IPS-20b (cell line): ENCODE results near the gene SLC45A2.
A peak's percentile ranks its signal among the peaks of the same experiment; 100 is the strongest.
"Not testable (repeated sequence)": the region's sequence is repeated elsewhere in the genome, so short reads cannot be mapped to it uniquely, and the experiment has no call there.

Experiments used
- H3K27ac ChIP-seq: one replicate; pipeline ENCODE4 v1.5.1; 2013; ENCODE audit warnings: low read length
- H3K27me3 ChIP-seq: 2 replicates; pipeline ENCODE4 v1.6.1; 2013; ENCODE audit warnings: mild to moderate bottlenecking, low read length, inconsistent platforms; ENCODE audit not compliant: insufficient read depth
- H3K36me3 ChIP-seq: 2 replicates; pipeline ENCODE4 v1.6.1; 2013; ENCODE audit warnings: low read depth, mild to moderate bottlenecking, inconsistent platforms, low read length, moderate library complexity; ENCODE audit not compliant: insufficient read depth
- H3K4me1 ChIP-seq: 2 replicates; pipeline ENCODE4 v1.6.1; 2013; ENCODE audit warnings: mild to moderate bottlenecking, control low read depth, inconsistent platforms, low read length, moderate library complexity; ENCODE audit not compliant: insufficient read depth
- H3K4me3 ChIP-seq: 2 replicates; pipeline ENCODE4 v1.5.1; 2013; ENCODE audit warnings: mild to moderate bottlenecking, low read length, inconsistent platforms
- H3K9ac ChIP-seq: 2 replicates; pipeline ENCODE4 v1.6.1; 2013; ENCODE audit warnings: low read depth, mild to moderate bottlenecking, inconsistent platforms, low read length, moderate library complexity
- H3K9me3 ChIP-seq: 2 replicates; pipeline ENCODE4 v1.6.1; 2013; ENCODE audit warnings: mild to moderate bottlenecking, low read depth, low read length, inconsistent platforms; ENCODE audit not compliant: insufficient read depth

SLC45A2 gene

DNA sequence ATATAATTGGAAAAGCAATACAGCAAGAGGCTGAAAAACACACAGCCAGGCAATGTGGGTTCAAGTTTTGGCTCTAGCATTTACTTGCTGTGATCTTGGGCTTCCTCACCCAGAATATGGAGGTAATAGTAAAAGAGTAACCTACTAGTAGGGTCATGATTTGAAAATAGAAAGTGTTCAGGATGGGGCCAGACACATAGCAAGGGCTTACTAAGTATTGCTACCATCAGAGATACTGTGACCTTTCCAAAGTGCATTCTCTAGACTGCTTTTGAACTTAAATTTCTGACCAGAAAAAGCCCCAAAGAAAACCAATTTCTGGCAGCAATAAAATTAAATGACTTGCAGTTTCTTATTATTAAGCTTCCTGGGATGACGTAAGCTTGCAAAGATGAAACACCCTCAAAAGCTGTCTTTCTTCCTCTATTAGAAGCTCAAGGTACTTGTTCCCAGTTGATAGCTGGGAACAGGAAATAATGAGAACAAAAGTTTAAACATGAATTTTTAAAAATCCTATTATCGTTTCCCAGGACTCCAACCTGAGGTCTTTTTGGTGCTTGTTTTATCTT is 20.3 kb downstream of the SLC45A2 start:
- H3K27ac ChIP-seq, result no peak overlapping the region
- no peaks in the 10 kb centered on the region for H3K36me3 ChIP-seq
- no peak overlapping the region for H3K9ac ChIP-seq
- no peaks in the 10 kb centered on the region for H3K4me1 ChIP-seq
- no peak overlapping the region for H3K4me3 ChIP-seq
- H3K9me3 ChIP-seq, result no peaks in the 10 kb centered on the region
- no peaks in the 10 kb centered on the region for H3K27me3 ChIP-seq

DNA sequence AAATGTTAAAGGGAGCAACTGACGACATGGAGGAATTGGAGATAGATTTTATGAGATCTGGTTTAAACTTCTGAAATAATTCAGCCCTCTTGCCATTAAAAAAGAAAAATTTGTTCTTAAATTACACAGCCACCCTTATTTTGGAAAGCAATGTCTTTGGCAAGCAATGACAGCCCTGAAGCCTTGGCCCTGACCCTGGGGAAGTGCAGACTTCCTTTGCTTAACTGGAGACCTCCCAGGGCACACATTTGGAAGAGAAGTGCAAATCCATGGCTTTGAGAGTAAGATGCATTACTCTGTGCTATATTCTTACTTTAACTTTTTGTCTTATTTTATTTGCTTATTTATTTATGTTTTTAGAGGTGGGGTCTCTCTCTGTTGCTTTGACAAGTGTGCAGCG is 26.3 kb downstream of the SLC45A2 start:
- Histone ChIP-seq H3K36me3 (no peaks in the 10 kb centered on the region), H3K27me3 (no peaks in the 10 kb centered on the region), H3K4me1 (peaks cover 16% of the 10 kb centered on the region; the same call in 1 of the 2 replicates), H3K9me3 (peaks cover 4% of the 10 kb centered on the region; the same call in 1 of the 2 replicates), H3K27ac (peak overlapping the region; percentile 15), H3K4me3 (peak overlapping the region; percentile 17; the same call in 1 of the 2 replicates), H3K9ac (no peak overlapping the region; the same call in 1 of the 2 replicates)

DNA sequence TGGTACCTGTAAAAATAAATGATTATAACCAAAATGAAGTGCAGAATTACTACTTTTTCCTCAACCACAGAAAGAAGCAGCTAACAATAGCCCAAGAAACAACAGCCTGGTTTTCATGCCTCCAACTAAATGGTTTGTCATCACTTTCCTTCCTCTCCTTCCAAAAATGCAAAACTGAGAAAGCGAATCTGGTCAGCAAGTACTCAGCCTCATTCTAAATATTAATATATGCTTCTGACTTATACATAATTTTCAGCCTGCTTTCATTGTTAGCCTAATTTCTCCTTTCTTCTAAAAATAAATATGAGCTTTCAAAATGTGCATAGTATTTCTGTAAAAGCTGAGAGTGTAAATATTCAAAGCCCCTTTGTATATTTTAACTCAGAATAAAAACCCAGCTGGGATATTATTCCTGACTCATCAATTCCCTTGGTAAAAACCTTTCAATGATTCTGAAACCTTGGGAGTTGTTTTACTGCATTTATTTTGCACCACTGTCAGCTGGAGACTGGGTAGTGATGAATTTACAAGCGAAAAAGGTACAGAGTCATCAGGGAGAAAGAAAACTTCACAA is 26.8 kb downstream of the SLC45A2 start:
- H3K27ac ChIP-seq, result peak overlapping the region; percentile 15
- H3K4me3 ChIP-seq, result peak overlapping the region; percentile 17; the same call in 1 of the 2 replicates
- no peaks in the 10 kb centered on the region for H3K27me3 ChIP-seq
- H3K36me3 ChIP-seq, result no peaks in the 10 kb centered on the region
- peaks cover 16% of the 10 kb centered on the region; the same call in 1 of the 2 replicates for H3K4me1 ChIP-seq
- peaks cover 4% of the 10 kb centered on the region; the same call in 1 of the 2 replicates for H3K9me3 ChIP-seq
- no peak overlapping the region; the same call in 1 of the 2 replicates for H3K9ac ChIP-seq

DNA sequence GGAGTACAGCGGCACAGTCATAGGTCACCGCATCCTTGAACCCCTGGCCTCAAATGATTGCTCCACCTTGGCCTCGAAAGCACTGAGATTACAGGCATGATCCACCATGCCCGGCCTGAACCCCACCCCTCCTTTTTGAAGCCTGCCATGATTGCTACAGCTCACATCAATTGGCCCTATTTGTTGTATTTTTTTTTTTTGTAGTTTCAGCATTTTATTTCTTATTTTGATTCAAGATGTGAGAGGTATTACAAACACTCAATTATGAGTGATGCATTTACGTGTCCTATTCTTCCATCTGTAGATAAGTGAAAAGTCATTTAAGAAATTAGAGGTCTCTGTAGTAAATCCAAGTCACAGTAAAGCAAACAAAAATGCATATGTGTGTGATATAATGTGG is 32.3 kb downstream of the SLC45A2 start:
- H3K27me3 ChIP-seq, H3K9me3 ChIP-seq, H3K27ac ChIP-seq, H3K4me1 ChIP-seq, H3K36me3 ChIP-seq, H3K9ac ChIP-seq, H3K4me3 ChIP-seq: not testable (repeated sequence)

DNA sequence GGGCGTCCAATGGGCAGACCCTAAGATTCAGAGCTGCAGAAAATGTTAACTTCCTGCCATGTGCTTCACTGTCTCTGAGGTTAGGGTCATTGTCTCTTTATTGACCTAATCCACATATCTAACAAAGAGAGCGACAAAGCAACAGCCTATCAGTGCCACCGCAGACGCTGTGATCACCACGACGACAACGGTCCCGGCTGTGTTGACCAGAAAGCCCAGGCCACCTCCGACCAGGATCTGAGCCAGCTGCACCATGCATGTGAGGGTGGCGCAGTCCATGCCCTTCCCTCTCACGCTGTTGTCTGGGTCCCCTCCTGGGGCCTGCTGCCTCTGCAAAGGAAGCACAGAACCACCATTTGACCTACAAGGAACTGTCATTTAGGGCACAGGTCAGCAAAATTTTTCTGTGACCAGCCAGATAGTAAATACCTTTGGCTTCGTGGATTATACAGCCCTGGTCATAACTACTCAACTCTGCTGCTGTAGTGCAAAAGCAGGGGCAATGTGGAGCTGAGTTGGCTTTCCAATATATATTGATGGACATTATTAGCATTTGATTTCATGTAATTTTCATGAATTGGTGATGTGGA is 39.9 kb downstream of the SLC45A2 start:
- Histone ChIP-seq H3K4me1 (0 out of 2 replicates have a peak, but pooled peaks cover 3% of the 10 kb centered on the region), H3K9me3 (no peaks in the 10 kb centered on the region), H3K27me3 (no peaks in the 10 kb centered on the region), H3K9ac (no peak overlapping the region), H3K36me3 (no peaks in the 10 kb centered on the region), H3K27ac (no peak overlapping the region), H3K4me3 (no peak overlapping the region)

DNA sequence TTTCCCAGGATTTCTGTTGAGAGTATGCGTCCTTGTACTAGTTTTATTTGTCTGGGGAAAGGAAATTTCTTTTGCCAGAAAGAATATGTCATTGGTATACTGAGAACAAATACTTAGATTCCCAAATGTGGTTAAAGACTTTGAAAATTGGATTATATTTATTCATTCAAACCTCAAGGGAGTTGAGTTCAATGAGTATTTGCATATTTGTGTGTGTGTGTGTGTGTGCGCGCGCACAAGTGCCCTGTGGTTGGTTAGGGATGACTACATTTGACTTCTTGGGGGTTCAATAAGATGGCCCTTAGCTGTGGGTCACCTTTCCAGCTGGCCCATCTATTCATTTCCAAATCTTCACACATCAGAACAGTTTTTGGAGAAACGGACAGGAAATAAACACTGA is 43.4 kb downstream of the SLC45A2 start:
- Histone ChIP-seq H3K27me3 (peaks cover 17% of the 10 kb centered on the region), H3K36me3 (no peaks in the 10 kb centered on the region), H3K9me3 (no peaks in the 10 kb centered on the region), H3K27ac (no peak overlapping the region), H3K4me1 (0 out of 2 replicates have a peak, but pooled peaks cover 3% of the 10 kb centered on the region), H3K4me3 (no peak overlapping the region), H3K9ac (no peak overlapping the region)

DNA sequence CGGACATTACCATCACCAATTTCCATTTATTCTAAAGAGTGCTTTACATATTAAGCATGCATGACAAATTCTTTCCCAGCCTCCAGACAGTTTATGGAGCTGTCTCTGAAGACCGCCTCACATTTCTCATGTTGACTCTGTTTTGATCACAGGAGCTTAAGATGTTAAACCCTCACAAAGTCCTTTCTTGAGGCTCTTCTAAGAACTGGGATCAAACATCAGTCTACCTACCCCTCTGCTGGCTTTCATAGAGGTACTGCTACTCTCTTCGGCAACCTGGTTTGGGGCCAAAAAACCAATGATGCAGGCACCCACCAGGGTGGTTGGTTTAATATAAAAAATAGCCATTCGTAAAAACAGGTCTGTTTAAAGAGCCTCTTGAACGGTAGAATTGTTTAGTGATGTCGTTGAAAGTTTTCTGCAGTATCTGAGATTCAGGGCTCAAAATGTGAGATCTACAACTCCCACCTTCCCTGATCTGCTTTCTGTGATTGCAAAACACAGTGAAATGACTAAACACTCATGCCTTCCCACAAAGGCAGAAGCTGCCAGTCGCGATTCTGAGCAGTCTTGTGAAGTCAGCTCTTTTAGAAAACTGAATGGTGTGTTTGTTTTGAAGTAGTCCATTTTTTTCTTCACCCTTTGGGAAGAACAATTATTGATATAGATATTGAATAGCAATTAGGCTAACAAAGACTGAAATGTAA is 44.8 kb downstream of the SLC45A2 start:
- no peak overlapping the region for H3K4me3 ChIP-seq
- H3K9me3 ChIP-seq, result no peaks in the 10 kb centered on the region
- H3K36me3 ChIP-seq, result no peaks in the 10 kb centered on the region
- no peaks in the 10 kb centered on the region for H3K4me1 ChIP-seq
- H3K9ac ChIP-seq, result no peak overlapping the region
- no peak overlapping the region for H3K27ac ChIP-seq
- peaks cover 28% of the 10 kb centered on the region for H3K27me3 ChIP-seq

DNA sequence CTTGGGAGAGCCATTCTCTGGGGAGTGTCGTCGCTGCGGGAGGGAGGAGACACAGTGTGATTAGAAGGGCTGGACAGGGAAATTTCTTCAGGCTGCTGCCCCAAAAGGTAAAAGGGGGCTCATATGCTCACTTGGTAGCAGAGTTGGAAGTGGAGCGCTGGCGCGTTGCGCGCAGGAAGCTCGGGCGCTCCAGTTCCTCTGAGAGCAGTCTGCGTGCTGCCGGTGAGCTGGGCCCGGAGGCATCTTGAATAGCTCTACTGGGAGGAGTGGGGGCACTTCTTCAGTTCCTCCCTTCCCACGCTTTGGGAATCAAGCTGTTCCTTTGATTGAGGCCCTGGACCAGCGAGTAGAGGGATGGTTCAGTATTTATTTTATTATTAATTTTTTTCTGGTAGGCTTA is 45.6 kb downstream of the SLC45A2 start:
- H3K36me3 ChIP-seq, result no peaks in the 10 kb centered on the region
- H3K27ac ChIP-seq, result no peak overlapping the region
- no peak overlapping the region for H3K4me3 ChIP-seq
- H3K9me3 ChIP-seq, result no peaks in the 10 kb centered on the region
- no peaks in the 10 kb centered on the region for H3K4me1 ChIP-seq
- H3K27me3 ChIP-seq, result peaks cover 28% of the 10 kb centered on the region
- H3K9ac ChIP-seq, result no peak overlapping the region

DNA sequence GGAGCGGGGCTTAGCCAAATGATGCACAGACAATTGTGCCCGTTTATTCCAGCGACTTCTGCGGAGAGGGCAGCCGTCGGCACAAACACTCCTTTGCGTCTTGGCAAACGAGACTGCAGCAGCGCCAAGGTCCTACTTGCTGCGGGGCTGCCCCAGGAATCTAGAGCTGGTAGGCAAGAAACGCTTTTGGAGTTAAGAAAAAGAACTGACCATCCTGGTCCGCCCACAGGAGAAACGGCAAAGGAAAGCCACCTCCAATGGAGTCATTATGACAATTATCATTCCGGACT is 46.0 kb downstream of the SLC45A2 start:
- H3K27me3 ChIP-seq, result peaks cover 28% of the 10 kb centered on the region
- H3K9ac ChIP-seq, result no peak overlapping the region
- no peak overlapping the region for H3K27ac ChIP-seq
- H3K9me3 ChIP-seq, result no peaks in the 10 kb centered on the region
- no peak overlapping the region for H3K4me3 ChIP-seq
- no peaks in the 10 kb centered on the region for H3K4me1 ChIP-seq
- H3K36me3 ChIP-seq, result no peaks in the 10 kb centered on the region

DNA sequence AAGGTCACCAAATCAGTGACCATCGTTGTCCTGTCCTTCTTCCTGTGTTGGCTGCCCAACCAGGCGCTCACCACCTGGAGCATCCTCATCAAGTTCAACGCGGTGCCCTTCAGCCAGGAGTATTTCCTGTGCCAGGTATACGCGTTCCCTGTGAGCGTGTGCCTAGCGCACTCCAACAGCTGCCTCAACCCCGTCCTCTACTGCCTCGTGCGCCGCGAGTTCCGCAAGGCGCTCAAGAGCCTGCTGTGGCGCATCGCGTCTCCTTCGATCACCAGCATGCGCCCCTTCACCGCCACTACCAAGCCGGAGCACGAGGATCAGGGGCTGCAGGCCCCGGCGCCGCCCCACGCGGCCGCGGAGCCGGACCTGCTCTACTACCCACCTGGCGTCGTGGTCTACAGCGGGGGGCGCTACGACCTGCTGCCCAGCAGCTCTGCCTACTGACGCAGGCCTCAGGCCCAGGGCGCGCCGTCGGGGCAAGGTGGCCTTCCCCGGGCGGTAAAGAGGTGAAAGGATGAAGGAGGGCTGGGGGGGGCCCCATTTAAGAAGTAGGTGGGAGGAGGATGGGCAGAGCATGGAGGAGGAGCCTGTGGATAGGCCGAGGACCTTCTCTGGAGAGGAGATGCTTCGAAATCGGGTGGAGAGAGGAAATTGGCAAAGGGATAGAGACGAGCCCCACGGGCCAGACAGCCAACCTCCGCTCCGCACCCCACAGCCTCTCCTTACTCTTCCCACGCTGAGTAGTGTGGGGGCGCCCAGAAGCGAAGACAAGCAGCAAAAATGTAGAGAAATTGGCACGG is 46.6 kb downstream of the SLC45A2 start:
- H3K27me3 ChIP-seq, result peaks cover 28% of the 10 kb centered on the region
- no peak overlapping the region for H3K9ac ChIP-seq
- H3K9me3 ChIP-seq, result no peaks in the 10 kb centered on the region
- no peak overlapping the region for H3K4me3 ChIP-seq
- no peaks in the 10 kb centered on the region for H3K4me1 ChIP-seq
- H3K27ac ChIP-seq, result no peak overlapping the region
- H3K36me3 ChIP-seq, result no peaks in the 10 kb centered on the region

DNA sequence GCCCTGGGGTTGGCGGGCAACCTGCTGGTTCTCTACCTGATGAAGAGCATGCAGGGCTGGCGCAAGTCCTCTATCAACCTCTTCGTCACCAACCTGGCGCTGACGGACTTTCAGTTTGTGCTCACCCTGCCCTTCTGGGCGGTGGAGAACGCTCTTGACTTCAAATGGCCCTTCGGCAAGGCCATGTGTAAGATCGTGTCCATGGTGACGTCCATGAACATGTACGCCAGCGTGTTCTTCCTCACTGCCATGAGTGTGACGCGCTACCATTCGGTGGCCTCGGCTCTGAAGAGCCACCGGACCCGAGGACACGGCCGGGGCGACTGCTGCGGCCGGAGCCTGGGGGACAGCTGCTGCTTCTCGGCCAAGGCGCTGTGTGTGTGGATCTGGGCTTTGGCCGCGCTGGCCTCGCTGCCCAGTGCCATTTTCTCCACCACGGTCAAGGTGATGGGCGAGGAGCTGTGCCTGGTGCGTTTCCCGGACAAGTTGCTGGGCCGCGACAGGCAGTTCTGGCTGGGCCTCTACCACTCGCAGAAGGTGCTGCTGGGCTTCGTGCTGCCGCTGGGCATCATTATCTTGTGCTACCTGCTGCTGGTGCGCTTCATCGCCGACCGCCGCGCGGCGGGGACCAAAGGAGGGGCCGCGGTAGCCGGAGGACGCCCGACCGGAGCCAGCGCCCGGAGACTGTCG is 47.3 kb downstream of the SLC45A2 start:
- no peaks in the 10 kb centered on the region for H3K4me1 ChIP-seq
- H3K9me3 ChIP-seq, result no peaks in the 10 kb centered on the region
- no peak overlapping the region for H3K9ac ChIP-seq
- H3K27me3 ChIP-seq, result peaks cover 28% of the 10 kb centered on the region
- H3K27ac ChIP-seq, result no peak overlapping the region
- no peak overlapping the region for H3K4me3 ChIP-seq
- H3K36me3 ChIP-seq, result no peaks in the 10 kb centered on the region
